ENCODE data around the gene C21orf58.

C21orf58 gene

DNA sequence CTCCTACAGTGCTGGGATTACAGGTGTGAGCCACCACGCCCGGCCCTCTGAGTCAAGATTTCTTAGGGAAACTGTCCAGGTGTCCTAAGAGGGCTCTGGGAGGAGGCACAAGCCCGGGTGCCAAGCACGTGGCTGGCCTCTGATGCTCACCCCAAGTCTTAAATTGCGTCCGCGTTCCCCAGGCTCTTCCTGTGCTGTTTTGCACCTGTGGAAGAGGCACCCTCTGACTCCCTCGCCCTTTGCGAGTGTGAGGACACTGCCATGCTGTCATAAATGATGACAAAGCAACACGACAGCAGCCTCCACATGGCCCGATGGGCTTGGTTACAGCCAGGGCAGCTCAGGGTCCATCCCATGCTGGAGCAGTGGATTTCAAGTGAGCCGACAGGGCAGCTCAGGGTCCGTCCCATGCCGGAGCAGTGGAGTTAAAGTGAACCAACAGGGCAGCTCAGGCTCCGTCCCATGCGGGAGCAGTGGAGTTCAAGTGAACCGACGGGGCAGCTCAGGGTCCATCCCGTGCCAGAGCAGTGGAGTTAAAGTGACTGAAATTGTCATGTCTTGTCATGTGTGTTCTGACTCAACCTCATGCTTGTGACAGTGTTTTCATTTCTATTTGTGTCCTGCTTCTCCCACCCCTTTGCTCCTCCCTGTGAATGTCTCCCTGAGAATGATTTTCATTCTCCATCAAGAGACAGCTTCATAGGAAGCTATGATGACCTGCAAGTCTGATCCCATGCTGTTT, 34.2 kb upstream of the C21orf58 start:
- H3K27me3 Mint-ChIP-seq = no peaks in the 10 kb centered on the region
- no peak overlapping the region for H3K4me3 Mint-ChIP-seq
- DNase-seq (no peak), ATAC-seq (no peak)
- H3K36me3 Mint-ChIP-seq (ENCODE audit: low read depth) = peaks cover 35% of the 10 kb centered on the region
- peaks cover 5% of the 10 kb centered on the region for H3K4me1 Mint-ChIP-seq
- H3K9me3 Mint-ChIP-seq = no peaks in the 10 kb centered on the region
- H3K27ac Mint-ChIP-seq = no peak overlapping the region

DNA sequence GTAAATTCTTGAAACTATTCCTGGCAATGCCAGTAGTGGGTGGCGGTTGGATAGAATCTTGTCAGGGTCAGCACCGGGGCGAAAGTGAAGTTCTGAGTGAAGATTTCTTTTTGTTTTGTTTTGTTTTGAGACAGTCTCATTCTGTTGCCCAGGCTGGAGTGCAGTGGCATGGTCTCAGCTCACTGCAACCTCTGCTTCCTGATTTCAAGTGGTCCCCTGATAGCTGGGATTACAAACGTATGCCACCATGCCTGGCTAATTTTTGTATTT, 33.6 kb upstream of the C21orf58 start:
- H3K27ac Mint-ChIP-seq = no peak overlapping the region
- DNase-seq = no peak
- H3K27me3 Mint-ChIP-seq = no peaks in the 10 kb centered on the region
- peaks cover 35% of the 10 kb centered on the region for H3K36me3 Mint-ChIP-seq (ENCODE audit: low read depth)
- ATAC-seq = no peak
- no peak overlapping the region for H3K4me3 Mint-ChIP-seq
- H3K9me3 Mint-ChIP-seq = no peaks in the 10 kb centered on the region
- H3K4me1 Mint-ChIP-seq = peaks cover 5% of the 10 kb centered on the region

DNA sequence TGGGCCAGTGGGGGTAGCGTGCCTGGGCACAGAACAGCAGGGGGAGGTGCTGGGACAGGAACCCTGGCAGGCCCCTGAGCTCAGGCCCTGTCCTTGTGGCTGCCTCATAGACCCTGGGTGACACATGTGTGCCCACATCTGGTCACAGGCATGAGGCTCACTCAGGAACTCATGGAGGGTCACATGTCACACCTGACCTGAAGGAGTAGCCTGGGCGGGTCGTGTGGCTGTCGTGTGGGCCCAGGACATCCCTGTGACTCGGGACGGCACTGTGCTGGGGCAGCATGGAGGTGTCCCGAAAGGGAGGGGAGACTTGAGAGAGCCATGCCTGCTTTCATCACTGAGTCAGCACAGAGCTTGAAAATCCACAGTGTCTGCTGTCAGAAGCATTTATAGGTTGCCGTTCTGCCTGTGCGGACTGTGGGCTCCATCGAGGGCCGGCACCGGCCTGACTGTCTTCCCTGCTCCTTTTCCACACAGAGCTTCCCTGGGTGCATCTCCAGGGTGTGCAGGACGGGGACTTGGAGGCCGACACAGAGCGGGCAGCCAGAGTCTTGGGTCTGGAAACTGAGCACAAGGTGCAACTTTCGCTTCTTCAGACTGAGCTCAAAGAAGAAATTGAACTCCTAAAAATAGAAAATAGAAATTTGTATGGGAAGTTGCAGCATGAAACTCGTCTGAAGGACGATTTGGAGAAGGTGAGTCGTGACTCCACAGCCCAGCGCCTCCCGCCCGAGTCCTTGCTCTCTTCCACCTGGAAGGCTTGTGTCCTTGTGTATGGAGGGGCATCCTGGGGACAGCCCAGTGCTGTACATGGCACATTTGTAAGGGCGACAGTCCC, 33.0 kb upstream of the C21orf58 start:
- Mint-ChIP-seq H3K27ac (no peak overlapping the region), H3K4me1 (peaks cover 5% of the 10 kb centered on the region), H3K4me3 (no peak overlapping the region), H3K9me3 (no peaks in the 10 kb centered on the region), H3K36me3 (ENCODE audit: low read depth) (peaks cover 33% of the 10 kb centered on the region), H3K27me3 (no peaks in the 10 kb centered on the region)
- no peak for ATAC-seq
- no peak for DNase-seq

DNA sequence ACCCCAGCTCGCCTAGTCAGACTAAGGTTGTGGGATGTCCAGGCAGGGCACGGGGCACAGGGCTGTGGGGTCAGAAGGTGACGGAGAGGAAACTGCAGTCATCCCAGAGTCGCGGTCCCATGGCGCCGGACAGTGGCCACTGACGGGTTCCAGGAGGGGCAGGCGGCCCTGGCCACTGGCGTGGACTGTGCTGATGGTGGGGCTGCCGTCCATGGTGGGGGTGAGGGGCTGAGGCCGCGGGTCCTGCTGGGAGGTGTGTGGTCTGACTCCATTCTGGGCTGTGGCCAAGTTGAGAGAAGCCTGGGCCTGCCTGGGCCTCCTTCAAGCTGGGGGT, 32.3 kb upstream of the C21orf58 start:
- Mint-ChIP-seq H3K4me3 (no peak overlapping the region), H3K27me3 (no peaks in the 10 kb centered on the region), H3K9me3 (no peaks in the 10 kb centered on the region), H3K27ac (no peak overlapping the region), H3K36me3 (ENCODE audit: low read depth) (peaks cover 34% of the 10 kb centered on the region), H3K4me1 (peaks cover 5% of the 10 kb centered on the region)
- DNase-seq (no peak), ATAC-seq (no peak)

DNA sequence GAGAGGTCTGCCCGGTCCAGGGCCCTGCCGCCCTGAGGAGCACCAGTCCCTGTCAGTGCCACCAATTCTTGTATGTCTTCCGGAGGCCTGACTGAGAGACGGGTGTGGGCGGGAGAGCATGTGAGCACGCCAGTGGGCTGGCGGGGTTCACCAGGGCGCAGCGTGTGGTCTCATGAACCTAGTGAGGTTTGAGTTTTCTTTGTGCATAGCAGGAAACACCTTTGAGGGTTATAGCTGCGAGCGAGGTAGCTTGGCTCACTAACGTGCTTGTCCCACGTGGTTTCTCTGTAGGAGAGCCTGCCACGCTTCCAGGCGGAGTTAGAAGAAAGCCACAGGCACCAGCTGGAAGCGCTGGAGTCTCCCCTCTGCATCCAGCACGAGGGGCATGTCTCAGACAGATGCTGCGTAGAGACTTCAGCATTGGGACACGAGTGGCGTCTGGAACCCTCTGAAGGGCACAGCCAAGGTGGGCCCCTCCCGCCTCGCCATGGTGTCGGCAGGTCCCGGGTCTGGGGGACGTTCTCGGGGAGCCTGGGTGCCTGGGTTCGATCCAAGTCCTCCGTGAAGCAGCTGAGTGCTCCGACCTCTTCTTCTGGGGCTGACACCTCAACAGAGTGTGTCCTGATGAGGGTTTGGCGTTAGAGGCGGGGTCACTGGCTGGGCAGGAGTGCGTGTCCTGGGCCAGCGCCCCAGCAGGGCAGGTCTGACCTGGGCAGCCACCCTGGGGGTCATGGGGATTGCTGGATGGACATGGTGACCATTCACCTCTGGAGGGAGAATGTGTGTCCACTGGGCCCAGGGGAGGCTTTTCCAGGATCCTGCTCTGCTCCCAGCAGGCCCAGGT, 31.7 kb upstream of the C21orf58 start:
- DNase-seq (peak; percentile 7), ATAC-seq (peak; percentile 44)
- Mint-ChIP-seq H3K9me3 (no peaks in the 10 kb centered on the region), H3K4me3 (no peak overlapping the region), H3K4me1 (peaks cover 5% of the 10 kb centered on the region), H3K27ac (peak overlapping the region; percentile 54), H3K36me3 (ENCODE audit: low read depth) (peaks cover 31% of the 10 kb centered on the region), H3K27me3 (no peaks in the 10 kb centered on the region)

DNA sequence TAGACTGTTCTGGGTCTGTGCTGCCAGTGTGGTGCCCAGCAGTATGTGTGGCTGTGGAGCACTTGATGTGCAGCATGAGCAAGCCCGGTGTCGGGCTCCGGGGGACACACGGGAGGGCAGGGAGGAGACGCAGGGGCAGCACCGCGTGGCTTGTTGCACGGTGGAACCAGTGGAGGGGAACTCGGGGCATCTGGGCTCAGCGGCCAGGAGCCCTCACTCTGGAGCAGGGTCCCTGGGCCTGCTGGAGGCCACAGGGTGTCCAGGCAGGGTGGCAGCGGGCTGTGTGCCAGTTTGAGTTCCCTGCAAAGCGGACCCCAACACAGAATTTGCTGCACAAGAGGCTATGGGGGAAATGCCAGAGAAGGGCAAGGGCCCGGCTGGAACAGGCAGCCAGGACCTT, 30.8 kb upstream of the C21orf58 start:
- Mint-ChIP-seq H3K27ac (no peak overlapping the region), H3K27me3 (no peaks in the 10 kb centered on the region), H3K4me3 (no peak overlapping the region), H3K36me3 (ENCODE audit: low read depth) (peaks cover 35% of the 10 kb centered on the region), H3K9me3 (no peaks in the 10 kb centered on the region), H3K4me1 (peaks cover 5% of the 10 kb centered on the region)
- no peak for ATAC-seq
- no peak for DNase-seq

DNA sequence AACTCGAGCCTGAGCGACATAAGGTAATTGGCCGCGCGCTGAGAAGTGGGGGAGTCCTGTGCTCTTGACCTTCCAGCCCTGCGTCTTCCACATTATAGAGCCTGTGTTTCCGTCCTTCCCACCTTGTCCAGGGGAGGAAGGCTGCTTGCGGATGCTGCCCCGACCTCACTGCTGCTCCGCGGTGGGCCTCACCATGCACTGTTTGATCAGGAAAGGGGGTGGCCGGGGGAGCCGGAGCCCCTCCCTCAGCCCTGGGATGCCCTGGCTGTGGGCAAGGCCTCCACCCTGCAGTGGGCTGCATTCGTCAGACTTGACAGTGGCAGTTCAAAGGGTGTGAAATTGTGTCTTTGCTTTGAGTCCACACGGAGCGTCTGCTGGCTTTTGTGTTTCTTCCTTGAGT, 30.4 kb upstream of the C21orf58 start:
- peaks cover 36% of the 10 kb centered on the region for H3K36me3 Mint-ChIP-seq (ENCODE audit: low read depth)
- ATAC-seq (no peak), DNase-seq (no peak)
- H3K4me3 Mint-ChIP-seq = no peak overlapping the region
- no peaks in the 10 kb centered on the region for H3K27me3 Mint-ChIP-seq
- H3K27ac Mint-ChIP-seq = no peak overlapping the region
- H3K4me1 Mint-ChIP-seq = peaks cover 5% of the 10 kb centered on the region
- H3K9me3 Mint-ChIP-seq = no peaks in the 10 kb centered on the region

DNA sequence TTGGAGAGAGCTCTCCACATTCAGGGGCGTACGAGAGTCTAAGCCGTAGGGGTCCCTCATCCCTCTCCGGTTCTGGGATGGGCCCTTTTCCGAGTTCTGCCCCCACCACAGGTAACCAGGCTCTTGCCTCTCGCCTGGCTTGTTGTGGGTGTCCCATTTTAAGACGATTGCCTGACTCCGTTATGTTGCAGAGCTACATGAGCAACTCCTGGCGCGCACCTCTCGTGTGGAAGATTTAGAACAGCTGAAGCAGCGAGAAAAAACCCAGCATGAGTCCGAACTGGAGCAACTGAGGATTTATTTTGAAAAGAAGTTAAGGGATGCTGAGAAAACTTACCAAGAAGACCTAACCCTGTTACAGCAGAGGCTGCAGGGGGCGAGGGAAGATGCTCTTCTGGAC, 29.2 kb upstream of the C21orf58 start:
- Mint-ChIP-seq H3K36me3 (ENCODE audit: low read depth) (peaks cover 31% of the 10 kb centered on the region), H3K4me3 (no peak overlapping the region), H3K9me3 (no peaks in the 10 kb centered on the region), H3K27me3 (no peaks in the 10 kb centered on the region), H3K27ac (no peak overlapping the region), H3K4me1 (peaks cover 5% of the 10 kb centered on the region)
- DNase-seq (no peak), ATAC-seq (no peak)

DNA sequence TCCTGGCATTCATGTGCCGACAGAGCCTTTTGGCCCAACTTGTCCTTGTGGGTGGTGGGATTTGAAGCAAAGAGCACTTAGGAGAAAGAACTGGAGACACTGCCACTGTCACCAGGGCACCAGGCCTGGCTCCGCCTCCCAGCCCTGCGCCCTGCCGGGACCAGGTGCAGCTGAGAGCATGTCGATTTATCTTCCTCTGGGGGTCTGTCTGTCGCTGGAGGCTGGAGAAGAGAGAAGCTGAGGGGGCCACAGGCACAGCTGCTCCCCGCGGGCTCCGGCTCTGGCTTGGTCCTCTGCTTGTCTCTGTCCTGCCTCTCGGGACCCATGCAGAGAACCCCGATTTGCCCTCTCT, 28.5 kb upstream of the C21orf58 start:
- H3K4me1 Mint-ChIP-seq = peaks cover 5% of the 10 kb centered on the region
- H3K4me3 Mint-ChIP-seq = no peak overlapping the region
- H3K9me3 Mint-ChIP-seq = no peaks in the 10 kb centered on the region
- ATAC-seq = no peak
- peaks cover 27% of the 10 kb centered on the region for H3K36me3 Mint-ChIP-seq (ENCODE audit: low read depth)
- DNase-seq = no peak
- H3K27ac Mint-ChIP-seq = no peak overlapping the region
- no peaks in the 10 kb centered on the region for H3K27me3 Mint-ChIP-seq

DNA sequence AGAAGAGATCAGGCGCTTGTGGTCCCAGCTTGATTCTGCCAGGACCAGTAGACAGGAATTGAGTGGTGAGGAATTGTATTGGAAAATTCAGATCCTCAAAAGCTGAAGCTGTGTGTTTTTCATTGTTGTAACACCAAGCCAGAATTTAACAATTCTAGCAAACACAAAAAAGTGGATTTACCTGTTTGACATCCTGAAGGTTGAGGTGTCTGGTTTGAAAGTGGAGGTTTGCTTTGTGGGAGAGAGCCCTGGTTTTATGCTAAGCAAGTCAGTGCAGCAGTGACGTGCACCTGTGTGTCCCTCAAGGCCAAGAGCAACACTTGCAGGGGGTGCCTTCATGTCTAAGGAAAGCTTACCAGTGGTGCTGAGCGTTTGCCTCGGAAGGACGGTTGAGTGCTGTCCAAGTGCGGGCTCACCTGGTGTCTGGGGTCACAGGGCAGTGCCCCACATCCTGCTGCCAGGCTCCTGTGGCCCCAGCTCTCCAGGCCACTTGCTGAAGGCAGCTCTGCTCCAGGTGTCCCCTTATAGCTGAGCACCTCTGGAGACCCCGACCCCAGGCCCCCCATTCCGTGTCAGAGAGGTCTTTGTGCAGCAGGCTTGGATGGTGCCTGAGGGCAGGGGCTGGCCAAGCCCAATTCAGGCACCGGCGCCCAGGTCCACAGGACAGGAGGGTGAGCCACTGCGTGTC, 27.9 kb upstream of the C21orf58 start:
- Mint-ChIP-seq H3K9me3 (no peaks in the 10 kb centered on the region), H3K4me3 (no peak overlapping the region), H3K4me1 (peaks cover 5% of the 10 kb centered on the region), H3K27me3 (no peaks in the 10 kb centered on the region), H3K27ac (no peak overlapping the region), H3K36me3 (ENCODE audit: low read depth) (peaks cover 29% of the 10 kb centered on the region)
- DNase-seq (no peak), ATAC-seq (no peak)

DNA sequence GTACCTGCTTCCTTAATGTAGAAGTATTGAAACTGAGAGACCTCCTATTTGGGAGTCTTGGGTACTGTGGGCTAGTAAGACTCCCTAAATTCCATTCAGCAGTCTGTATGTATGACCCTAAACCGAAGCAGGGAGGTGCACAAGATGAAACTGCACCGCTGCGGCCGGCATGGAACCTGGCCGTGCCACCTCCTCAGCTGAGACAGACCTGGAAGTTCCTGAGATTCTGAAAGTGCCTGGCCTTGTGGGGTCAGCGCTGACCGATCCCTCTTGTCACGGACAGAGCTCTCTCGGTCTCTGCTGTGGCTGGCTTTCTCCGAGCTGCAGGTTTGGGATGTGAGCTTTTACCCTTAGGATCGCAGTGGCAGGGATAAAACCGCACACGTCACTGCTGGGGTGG, 27.3 kb upstream of the C21orf58 start:
- Mint-ChIP-seq H3K4me3 (no peak overlapping the region), H3K27ac (no peak overlapping the region), H3K9me3 (no peaks in the 10 kb centered on the region), H3K4me1 (peaks cover 5% of the 10 kb centered on the region), H3K27me3 (no peaks in the 10 kb centered on the region), H3K36me3 (ENCODE audit: low read depth) (peaks cover 33% of the 10 kb centered on the region)
- DNase-seq (no peak), ATAC-seq (no peak)

DNA sequence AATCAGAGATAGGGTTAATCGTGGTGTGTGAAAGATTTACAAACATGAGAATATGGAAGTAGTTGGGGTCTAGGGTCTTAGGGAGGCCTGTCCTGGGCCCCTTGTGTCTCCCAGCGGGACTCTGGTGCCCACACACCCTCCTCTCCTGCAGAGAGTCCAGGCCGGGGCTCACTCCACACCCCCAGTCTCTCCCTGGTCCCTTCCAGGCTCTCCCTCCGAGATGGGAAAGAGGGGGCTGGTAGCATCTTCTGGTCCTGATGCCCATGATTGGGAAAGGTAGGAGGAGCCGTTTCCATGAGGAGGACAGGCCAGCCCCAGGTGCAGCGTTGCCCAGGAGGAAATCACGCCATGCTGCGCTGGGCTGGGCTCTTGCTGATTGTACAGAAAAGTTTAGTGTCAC, 26.9 kb upstream of the C21orf58 start:
- Mint-ChIP-seq H3K27me3 (no peaks in the 10 kb centered on the region), H3K36me3 (ENCODE audit: low read depth) (peaks cover 36% of the 10 kb centered on the region), H3K27ac (no peak overlapping the region), H3K4me3 (no peak overlapping the region), H3K4me1 (peaks cover 5% of the 10 kb centered on the region), H3K9me3 (no peaks in the 10 kb centered on the region)
- ATAC-seq (no peak), DNase-seq (no peak)

DNA sequence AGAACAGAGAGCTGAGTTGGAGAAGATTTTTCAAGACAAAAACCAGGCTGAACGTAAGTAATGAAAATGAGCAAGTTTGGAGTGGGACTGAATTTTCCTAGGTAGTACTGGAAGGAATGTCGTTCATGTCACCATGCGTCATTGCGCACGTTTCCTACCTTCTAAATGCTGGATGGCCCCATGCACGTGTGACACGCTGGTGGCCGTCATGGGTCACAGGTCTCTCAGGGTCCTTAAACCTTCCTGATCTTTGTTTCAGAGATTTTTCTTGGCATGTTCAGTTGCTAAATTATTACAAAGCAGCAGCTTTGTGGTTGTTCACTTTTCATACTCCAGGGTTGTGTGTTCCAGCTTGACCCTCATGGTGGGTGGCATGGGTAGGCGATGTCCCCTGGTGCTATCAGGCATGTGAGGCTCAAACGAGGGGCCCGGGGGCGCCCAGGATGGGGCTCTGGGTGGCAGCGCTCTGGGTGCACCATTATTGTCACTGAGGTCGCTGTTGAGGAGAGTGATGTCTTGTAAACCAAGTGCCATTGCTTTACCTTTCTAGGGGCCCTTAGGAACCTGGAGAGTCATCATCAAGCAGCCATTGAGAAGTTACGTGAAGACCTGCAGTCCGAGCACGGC, 25.6 kb upstream of the C21orf58 start:
- H3K27ac Mint-ChIP-seq = no peak overlapping the region
- no peaks in the 10 kb centered on the region for H3K9me3 Mint-ChIP-seq
- DNase-seq (no peak), ATAC-seq (no peak)
- H3K36me3 Mint-ChIP-seq (ENCODE audit: low read depth) = peaks cover 38% of the 10 kb centered on the region
- no peak overlapping the region for H3K4me3 Mint-ChIP-seq
- H3K27me3 Mint-ChIP-seq = no peaks in the 10 kb centered on the region
- no peaks in the 10 kb centered on the region for H3K4me1 Mint-ChIP-seq

DNA sequence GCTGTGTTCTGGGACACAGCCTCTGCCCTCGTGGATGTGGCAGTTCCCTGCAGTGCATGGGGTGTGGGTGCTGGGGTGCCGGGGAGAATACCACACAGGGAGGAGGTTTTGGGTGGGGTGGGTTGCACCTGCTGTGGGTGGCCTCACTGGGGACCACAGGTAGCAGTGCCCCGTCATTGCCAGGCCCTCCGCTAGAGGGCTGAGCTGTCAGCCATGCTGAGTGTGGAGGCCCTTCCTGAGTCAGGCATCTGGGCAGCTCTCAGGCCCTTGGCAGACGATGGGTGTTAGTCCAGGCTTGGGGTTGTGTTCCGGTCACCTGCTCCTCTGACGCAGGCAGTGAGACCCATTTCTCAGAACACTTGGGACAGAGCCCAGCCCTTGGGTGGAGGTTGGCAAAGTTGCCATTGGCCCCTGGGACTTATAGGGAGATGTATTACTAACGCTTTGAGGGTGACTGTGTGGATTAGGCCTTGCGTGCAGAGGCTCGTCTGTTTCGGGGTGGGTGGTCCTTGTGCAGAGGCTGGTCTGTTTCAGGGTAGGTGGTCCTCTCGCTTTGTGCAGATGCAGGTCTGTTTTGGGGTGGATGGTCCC, 24.2 kb upstream of the C21orf58 start:
- no peak for ATAC-seq

More for the DNA sequence above, 24.2 kb upstream of the C21orf58 start:
- Mint-ChIP-seq H3K36me3 (ENCODE audit: low read depth) (peaks cover 41% of the 10 kb centered on the region), H3K27me3 (no peaks in the 10 kb centered on the region), H3K4me3 (no peak overlapping the region), H3K4me1 (peaks cover 3% of the 10 kb centered on the region), H3K9me3 (no peaks in the 10 kb centered on the region), H3K27ac (no peak overlapping the region)
- DNase-seq = no peak
